Measurements from ENCODE around the gene HSPB6.
A peak's percentile ranks its signal among the peaks of the same experiment; 100 is the strongest.

HSPB6 gene

GRCh38 chr19:35783469-35784434, 26.9 kb upstream of the HSPB6 start:
- no peak overlapping the region for H3K9ac ChIP-seq (ENCODE audit: insufficient read length, low read depth)
- no peaks in the 10 kb centered on the region for H3K36me3 ChIP-seq (ENCODE audit: insufficient read depth, insufficient read length, low read length)
- TF ChIP-seq ZNF274 (IDR thresholded peaks at IDR 0.05; ENCODE audit: low read depth, low read length), result no peak
- TF ChIP-seq YY1 (IDR thresholded peaks at IDR 0.05; ENCODE audit: insufficient read depth, insufficient read length), result no peak
- no peak for TF ChIP-seq SUZ12 (IDR thresholded peaks at IDR 0.05; ENCODE audit: extremely low read depth, insufficient read depth, insufficient read length)
- no peaks in the 10 kb centered on the region for H3K9me3 ChIP-seq (ENCODE audit: insufficient read depth, low read length)
- no peak overlapping the region for H3K4me3 ChIP-seq (ENCODE audit: insufficient read length, low read depth)
- H3K4me1 ChIP-seq (ENCODE audit: insufficient read depth, insufficient read length), result peaks cover 16% of the 10 kb centered on the region
- H3K27me3 ChIP-seq (ENCODE audit: insufficient read depth, insufficient read length), result no peaks in the 10 kb centered on the region
- DNase-seq (ENCODE audit: low read depth, low spot score), result no peak

GRCh38 chr19:35782589-35782988, 25.8 kb upstream of the HSPB6 start:
- no peaks in the 10 kb centered on the region for H3K9me3 ChIP-seq (ENCODE audit: insufficient read depth, low read length)
- no peaks in the 10 kb centered on the region for H3K36me3 ChIP-seq (ENCODE audit: insufficient read depth, insufficient read length, low read length)
- H3K4me3 ChIP-seq (ENCODE audit: insufficient read length, low read depth), result no peak overlapping the region
- TF ChIP-seq YY1 (IDR thresholded peaks at IDR 0.05; ENCODE audit: insufficient read depth, insufficient read length), result no peak
- TF ChIP-seq SUZ12 (IDR thresholded peaks at IDR 0.05; ENCODE audit: extremely low read depth, insufficient read depth, insufficient read length), result no peak
- TF ChIP-seq ZNF274 (IDR thresholded peaks at IDR 0.05; ENCODE audit: low read depth, low read length), result no peak
- no peak for DNase-seq (ENCODE audit: low read depth, low spot score)
- H3K9ac ChIP-seq (ENCODE audit: insufficient read length, low read depth), result no peak overlapping the region
- peaks cover 20% of the 10 kb centered on the region for H3K4me1 ChIP-seq (ENCODE audit: insufficient read depth, insufficient read length)
- peaks cover 12% of the 10 kb centered on the region for H3K27me3 ChIP-seq (ENCODE audit: insufficient read depth, insufficient read length)

DNA sequence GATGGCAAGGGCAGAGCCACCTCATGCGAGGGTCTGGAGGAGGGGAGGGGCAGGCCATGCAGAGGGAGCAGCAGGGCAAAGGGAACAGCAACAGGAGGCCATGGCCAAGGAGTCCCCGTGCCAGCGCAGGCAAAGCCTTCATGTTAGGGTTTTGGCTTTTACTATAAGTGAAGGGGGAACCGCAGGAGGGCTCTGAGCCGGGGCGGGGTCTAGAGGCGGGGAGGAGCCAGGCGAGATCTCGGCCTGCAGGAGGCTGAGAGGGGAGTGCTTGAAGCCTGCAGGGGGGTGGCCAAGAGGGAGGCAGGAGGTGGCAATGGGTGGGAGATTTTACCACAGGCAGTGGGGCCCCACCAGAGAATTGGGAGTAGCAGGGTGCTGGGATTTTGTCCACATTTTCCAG, 24.8 kb upstream of the HSPB6 start:
- no peak for DNase-seq (ENCODE audit: low read depth, low spot score)
- Histone ChIP-seq H3K9ac (ENCODE audit: insufficient read length, low read depth) (peak overlapping the region; percentile 18), H3K4me3 (ENCODE audit: insufficient read length, low read depth) (no peak overlapping the region), H3K36me3 (ENCODE audit: insufficient read depth, insufficient read length, low read length) (no peaks in the 10 kb centered on the region), H3K27me3 (ENCODE audit: insufficient read depth, insufficient read length) (peaks cover 15% of the 10 kb centered on the region), H3K4me1 (ENCODE audit: insufficient read depth, insufficient read length) (peaks cover 21% of the 10 kb centered on the region), H3K9me3 (ENCODE audit: insufficient read depth, low read length) (no peaks in the 10 kb centered on the region)
- no peak for TF ChIP-seq SUZ12 (IDR thresholded peaks at IDR 0.05; ENCODE audit: extremely low read depth, insufficient read depth, insufficient read length)

GRCh38 chr19:35780717-35781116, 23.9 kb upstream of the HSPB6 start:
- no peaks in the 10 kb centered on the region for H3K36me3 ChIP-seq (ENCODE audit: insufficient read depth, insufficient read length, low read length)
- no peak for DNase-seq (ENCODE audit: low read depth, low spot score)
- no peak overlapping the region for H3K9ac ChIP-seq (ENCODE audit: insufficient read length, low read depth)
- H3K27me3 ChIP-seq (ENCODE audit: insufficient read depth, insufficient read length), result peaks cover 18% of the 10 kb centered on the region
- no peak overlapping the region for H3K4me3 ChIP-seq (ENCODE audit: insufficient read length, low read depth)
- H3K9me3 ChIP-seq (ENCODE audit: insufficient read depth, low read length), result no peaks in the 10 kb centered on the region
- TF ChIP-seq ZNF274 (IDR thresholded peaks at IDR 0.05; ENCODE audit: low read depth, low read length) (no peak), YY1 (IDR thresholded peaks at IDR 0.05; ENCODE audit: insufficient read depth, insufficient read length) (no peak), SUZ12 (IDR thresholded peaks at IDR 0.05; ENCODE audit: extremely low read depth, insufficient read depth, insufficient read length) (no peak)
- H3K4me1 ChIP-seq (ENCODE audit: insufficient read depth, insufficient read length), result peaks cover 23% of the 10 kb centered on the region

GRCh38 chr19:35780058-35780457, 23.2 kb upstream of the HSPB6 start:
- Histone ChIP-seq H3K9me3 (ENCODE audit: insufficient read depth, low read length) (no peaks in the 10 kb centered on the region), H3K36me3 (ENCODE audit: insufficient read depth, insufficient read length, low read length) (no peaks in the 10 kb centered on the region), H3K27me3 (ENCODE audit: insufficient read depth, insufficient read length) (peaks cover 18% of the 10 kb centered on the region), H3K9ac (ENCODE audit: insufficient read length, low read depth) (no peak overlapping the region), H3K4me3 (ENCODE audit: insufficient read length, low read depth) (no peak overlapping the region), H3K4me1 (ENCODE audit: insufficient read depth, insufficient read length) (peaks cover 20% of the 10 kb centered on the region)
- no peak for TF ChIP-seq YY1 (IDR thresholded peaks at IDR 0.05; ENCODE audit: insufficient read depth, insufficient read length)
- no peak for TF ChIP-seq ZNF274 (IDR thresholded peaks at IDR 0.05; ENCODE audit: low read depth, low read length)
- TF ChIP-seq SUZ12 (IDR thresholded peaks at IDR 0.05; ENCODE audit: extremely low read depth, insufficient read depth, insufficient read length), result no peak
- no peak for DNase-seq (ENCODE audit: low read depth, low spot score)

- H3K9ac ChIP-seq (ENCODE audit: insufficient read length, low read depth), result no peak overlapping the region
- no peak for DNase-seq (ENCODE audit: low read depth, low spot score)
- no peak for TF ChIP-seq SUZ12 (IDR thresholded peaks at IDR 0.05; ENCODE audit: extremely low read depth, insufficient read depth, insufficient read length)
- TF ChIP-seq ZNF274 (IDR thresholded peaks at IDR 0.05; ENCODE audit: low read depth, low read length), result no peak
- no peak for TF ChIP-seq YY1 (IDR thresholded peaks at IDR 0.05; ENCODE audit: insufficient read depth, insufficient read length)
- H3K9me3 ChIP-seq (ENCODE audit: insufficient read depth, low read length), result no peaks in the 10 kb centered on the region
- no peaks in the 10 kb centered on the region for H3K36me3 ChIP-seq (ENCODE audit: insufficient read depth, insufficient read length, low read length)
- H3K27me3 ChIP-seq (ENCODE audit: insufficient read depth, insufficient read length), result peaks cover 24% of the 10 kb centered on the region
- peaks cover 23% of the 10 kb centered on the region for H3K4me1 ChIP-seq (ENCODE audit: insufficient read depth, insufficient read length)
- H3K4me3 ChIP-seq (ENCODE audit: insufficient read length, low read depth), result no peak overlapping the region
Observed at GRCh38 chr19:35779033-35779432, 22.2 kb upstream of the HSPB6 start.

DNA sequence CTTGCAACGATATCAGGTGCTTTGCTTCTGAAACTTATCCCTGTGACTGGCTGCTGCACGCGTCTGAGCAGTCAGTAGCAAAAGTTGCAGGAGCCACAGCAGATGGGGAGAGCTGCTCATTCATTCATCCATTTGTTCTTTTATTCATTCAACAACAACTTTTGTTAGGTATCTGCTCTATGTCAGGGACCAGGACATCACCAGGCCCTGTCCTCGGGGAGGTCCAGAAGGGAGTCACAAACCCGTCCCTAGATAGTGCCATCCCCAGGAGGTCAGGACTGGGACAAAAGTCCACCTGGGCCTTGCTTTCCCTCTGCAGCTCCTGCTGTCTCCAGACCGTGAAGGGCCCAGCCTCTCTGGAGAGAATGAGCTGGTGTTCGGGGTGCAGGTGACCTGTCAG, 21.1 kb upstream of the HSPB6 start:
- no peak for DNase-seq (ENCODE audit: low read depth, low spot score)
- H3K4me3 ChIP-seq (ENCODE audit: insufficient read length, low read depth), result no peak overlapping the region

More for the DNA sequence above, 21.1 kb upstream of the HSPB6 start:
- peak overlapping the region; percentile 21 for H3K9ac ChIP-seq (ENCODE audit: insufficient read length, low read depth)
- peaks cover 25% of the 10 kb centered on the region for H3K27me3 ChIP-seq (ENCODE audit: insufficient read depth, insufficient read length)
- TF ChIP-seq YY1 (IDR thresholded peaks at IDR 0.05; ENCODE audit: insufficient read depth, insufficient read length) (no peak), ZNF274 (IDR thresholded peaks at IDR 0.05; ENCODE audit: low read depth, low read length) (no peak), SUZ12 (IDR thresholded peaks at IDR 0.05; ENCODE audit: extremely low read depth, insufficient read depth, insufficient read length) (no peak)
- H3K9me3 ChIP-seq (ENCODE audit: insufficient read depth, low read length), result no peaks in the 10 kb centered on the region
- H3K36me3 ChIP-seq (ENCODE audit: insufficient read depth, insufficient read length, low read length), result no peaks in the 10 kb centered on the region
- peaks cover 22% of the 10 kb centered on the region for H3K4me1 ChIP-seq (ENCODE audit: insufficient read depth, insufficient read length)
